ENCODE measurements around the gene SH2B2. TPM values are rescaled to one million over a fixed set of nuclear protein-coding genes. Genes with fewer than 3 reads are reported as not detected.

The SH2B2 gene
- total RNA-seq, 3 donors from 2014 or later, result 1.6 to 6.6 (median 4.0) TPM

- no peak for TF ChIP-seq CTCF (IDR thresholded peaks at IDR 0.05)
- no peak for TF ChIP-seq POLR2A (IDR thresholded peaks at IDR 0.05)
- no peak for TF ChIP-seq POLR2AphosphoS5 (IDR thresholded peaks at IDR 0.05)
- Histone ChIP-seq H3K4me3 (no peak overlapping the region), H3K27ac (no peak overlapping the region), H3K4me1 (peaks cover 0 to 2% of the 10 kb centered on the region in 2 donors), H3K9me3 (no peaks in the 10 kb centered on the region), H3K36me3 (no peaks in the 10 kb centered on the region), H3K27me3 (no peaks in the 10 kb centered on the region)
- DNase-seq (ENCODE audit: low spot score in 2 of 2), result no peak
- intact Hi-C loops (cut with DNase I; ENCODE audit: low total_unique reads), result no loop called here
Observed at GRCh38 chr7:102292813-102293798, 6.4 kb downstream of the SH2B2 start.

- DNase-seq (ENCODE audit: low spot score in 2 of 2), result no peak
- Histone ChIP-seq H3K9me3 (no peaks in the 10 kb centered on the region), H3K4me3 (no peak overlapping the region), H3K4me1 (no peaks in the 10 kb centered on the region), H3K36me3 (no peaks in the 10 kb centered on the region), H3K27ac (no peak overlapping the region), H3K27me3 (no peaks in the 10 kb centered on the region)
- intact Hi-C loops (cut with DNase I; ENCODE audit: low total_unique reads), result no loop called here
- TF ChIP-seq CTCF (IDR thresholded peaks at IDR 0.05) (no peak), POLR2AphosphoS5 (IDR thresholded peaks at IDR 0.05) (no peak), POLR2A (IDR thresholded peaks at IDR 0.05) (no peak)
Observed at GRCh38 chr7:102294589-102294988, 7.9 kb downstream of the SH2B2 start.

- intact Hi-C loops (cut with DNase I; ENCODE audit: low total_unique reads), result no loop called here
- TF ChIP-seq CTCF (IDR thresholded peaks at IDR 0.05) (no peak), POLR2A (IDR thresholded peaks at IDR 0.05) (no peak), POLR2AphosphoS5 (IDR thresholded peaks at IDR 0.05) (no peak)
- H3K4me3 ChIP-seq, result no peak overlapping the region
- no peak for DNase-seq (ENCODE audit: low spot score in 2 of 2)
- no peaks in the 10 kb centered on the region for H3K9me3 ChIP-seq
- H3K27me3 ChIP-seq, result no peaks in the 10 kb centered on the region
- H3K36me3 ChIP-seq, result no peaks in the 10 kb centered on the region
- H3K27ac ChIP-seq, result no peak overlapping the region
- no peaks in the 10 kb centered on the region for H3K4me1 ChIP-seq
Observed at GRCh38 chr7:102295346-102296178, 8.9 kb downstream of the SH2B2 start.

GRCh38 chr7:102296179-102296438 lies 9.4 kb downstream of the SH2B2 start:
- no peaks in the 10 kb centered on the region for H3K27me3 ChIP-seq
- no peak for DNase-seq (ENCODE audit: low spot score in 2 of 2)
- H3K4me1 ChIP-seq, result no peaks in the 10 kb centered on the region
- intact Hi-C loops (cut with DNase I; ENCODE audit: low total_unique reads), result no loop called here
- no peak for TF ChIP-seq POLR2A (IDR thresholded peaks at IDR 0.05)
- TF ChIP-seq CTCF (IDR thresholded peaks at IDR 0.05), result no peak
- TF ChIP-seq POLR2AphosphoS5 (IDR thresholded peaks at IDR 0.05), result no peak
- no peaks in the 10 kb centered on the region for H3K36me3 ChIP-seq
- no peak overlapping the region for H3K27ac ChIP-seq
- no peaks in the 10 kb centered on the region for H3K9me3 ChIP-seq
- no peak overlapping the region for H3K4me3 ChIP-seq

- TF ChIP-seq POLR2AphosphoS5 (IDR thresholded peaks at IDR 0.05), result no peak
- no peak for TF ChIP-seq CTCF (IDR thresholded peaks at IDR 0.05)
- no peak for TF ChIP-seq POLR2A (IDR thresholded peaks at IDR 0.05)
- intact Hi-C loops (cut with DNase I; ENCODE audit: low total_unique reads), result no loop called here
- Histone ChIP-seq H3K36me3 (no peaks in the 10 kb centered on the region), H3K4me3 (no peak overlapping the region), H3K27ac (no peak overlapping the region), H3K9me3 (no peaks in the 10 kb centered on the region), H3K27me3 (no peaks in the 10 kb centered on the region), H3K4me1 (no peaks in the 10 kb centered on the region)
- no peak for DNase-seq (ENCODE audit: low spot score in 2 of 2)
Observed at GRCh38 chr7:102296514-102296913, 9.8 kb downstream of the SH2B2 start.
